HG02759 (cell line): ENCODE data around the gene TUNAR.
"Not testable (repeated sequence)": the region's sequence is repeated elsewhere in the genome, so short reads cannot be mapped to it uniquely, and the experiment has no call there.

Source experiments
- ATAC-seq: cut with Tn5 transposase; IDR thresholded peaks from one replicate; pipeline ENCODE4 v1.9.1; 2021; ENCODE audit warnings: mild to moderate bottlenecking, moderate library complexity; ENCODE audit not compliant: unreplicated experiment

TUNAR gene

DNA sequence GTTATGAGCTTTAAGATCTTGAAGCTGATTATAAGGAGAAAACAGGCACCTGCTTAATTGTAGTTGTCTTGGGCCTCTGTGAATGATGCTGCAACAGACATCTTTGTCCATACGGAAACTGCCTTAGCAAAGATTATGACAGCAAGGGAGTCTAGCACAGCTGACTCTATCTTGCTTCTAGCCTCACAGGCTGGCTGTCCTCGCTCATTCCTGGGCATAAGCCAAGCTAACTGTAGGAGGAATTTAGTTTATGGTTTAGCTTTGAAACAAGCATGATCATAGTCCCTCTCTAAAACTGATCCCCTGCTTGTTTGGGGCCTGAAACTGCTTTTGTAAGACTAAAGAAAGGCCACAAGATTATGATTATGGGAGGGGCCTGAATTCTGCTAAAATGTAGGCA lies 88.3 kb downstream of the TUNAR start:
- ATAC-seq: no peak

GRCh38 chr14:95968048-95968447 lies 91.4 kb downstream of the TUNAR start:
- ATAC-seq: not testable (repeated sequence)
